Keratinocyte (primary cell): Measurements from ENCODE around the gene TMEM151A.

ENCODE experiments used
- EZH2 ChIP-seq: IDR thresholded peaks from one replicate; pipeline ENCODE4 v1.6.1; 2012; ENCODE audit warnings: inconsistent platforms, mild to moderate bottlenecking, low read length, moderate library complexity
- TF ChIP-seq, protein P1 (sequence below), 3 experiments: IDR thresholded peaks in 1 of 3; conservative IDR thresholded peaks in 1 of 3; optimal IDR thresholded peaks in 1 of 3; 2 replicates in 2 of 3; 3 replicates in 1 of 3; pipeline versions ENCODE3 to v1.5.1; 2011; ENCODE audit warnings: low read length in 3 of 3, mild to moderate bottlenecking in 3 of 3, moderate library complexity in 2 of 3, control low read depth in 1 of 3, inconsistent platforms in 1 of 3; ENCODE audit not compliant: insufficient read depth in 2 of 3; ENCODE audit errors: extremely low read depth in 1 of 3

DNA sequence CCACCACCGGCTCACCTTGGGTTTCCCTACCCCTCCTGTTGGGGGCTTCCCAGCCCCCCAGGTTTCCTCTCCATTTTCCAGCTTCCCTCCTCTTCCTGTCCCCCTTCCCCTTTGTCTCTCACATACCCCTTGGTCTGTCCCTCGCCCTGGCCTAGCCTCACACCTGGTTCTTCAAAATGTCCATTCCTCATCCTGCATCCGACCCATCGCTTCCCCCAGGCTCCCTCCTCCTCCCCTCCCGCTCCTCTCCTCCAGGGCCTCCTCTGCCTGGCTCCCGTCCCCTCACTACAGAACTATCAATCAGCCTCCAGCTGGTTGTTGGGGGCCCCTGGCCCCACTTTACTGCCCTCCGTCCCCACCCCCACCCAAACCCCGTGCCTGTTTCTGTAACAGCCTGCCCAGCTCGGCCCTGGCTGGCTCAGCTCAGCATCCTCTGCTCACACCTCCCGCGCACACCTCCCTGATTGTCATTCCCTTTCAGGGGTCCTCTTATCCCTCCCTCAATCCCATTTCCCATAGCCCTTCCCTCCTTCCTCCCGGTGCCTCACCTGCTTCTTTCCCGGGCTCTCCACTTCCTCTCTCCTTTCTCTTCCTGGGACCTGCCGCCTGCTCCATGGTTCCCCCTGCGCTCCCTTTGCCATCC lies 12.5 kb upstream of the TMEM151A start:
- TF ChIP-seq, protein P1, sequence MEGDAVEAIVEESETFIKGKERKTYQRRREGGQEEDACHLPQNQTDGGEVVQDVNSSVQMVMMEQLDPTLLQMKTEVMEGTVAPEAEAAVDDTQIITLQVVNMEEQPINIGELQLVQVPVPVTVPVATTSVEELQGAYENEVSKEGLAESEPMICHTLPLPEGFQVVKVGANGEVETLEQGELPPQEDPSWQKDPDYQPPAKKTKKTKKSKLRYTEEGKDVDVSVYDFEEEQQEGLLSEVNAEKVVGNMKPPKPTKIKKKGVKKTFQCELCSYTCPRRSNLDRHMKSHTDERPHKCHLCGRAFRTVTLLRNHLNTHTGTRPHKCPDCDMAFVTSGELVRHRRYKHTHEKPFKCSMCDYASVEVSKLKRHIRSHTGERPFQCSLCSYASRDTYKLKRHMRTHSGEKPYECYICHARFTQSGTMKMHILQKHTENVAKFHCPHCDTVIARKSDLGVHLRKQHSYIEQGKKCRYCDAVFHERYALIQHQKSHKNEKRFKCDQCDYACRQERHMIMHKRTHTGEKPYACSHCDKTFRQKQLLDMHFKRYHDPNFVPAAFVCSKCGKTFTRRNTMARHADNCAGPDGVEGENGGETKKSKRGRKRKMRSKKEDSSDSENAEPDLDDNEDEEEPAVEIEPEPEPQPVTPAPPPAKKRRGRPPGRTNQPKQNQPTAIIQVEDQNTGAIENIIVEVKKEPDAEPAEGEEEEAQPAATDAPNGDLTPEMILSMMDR (optimal IDR thresholded peaks at IDR 0.05 in 1 of 3, IDR thresholded peaks at IDR 0.05 in 1 of 3, conservative IDR thresholded peaks at IDR 0.05 in 1 of 3; ENCODE audit: extremely low read depth in 1 of 3, insufficient read depth in 2 of 3, low read length in 3 of 3) = no peak
- TF ChIP-seq EZH2 = no peak
